ENCODE data around the gene KAZN.

KAZN gene

DNA sequence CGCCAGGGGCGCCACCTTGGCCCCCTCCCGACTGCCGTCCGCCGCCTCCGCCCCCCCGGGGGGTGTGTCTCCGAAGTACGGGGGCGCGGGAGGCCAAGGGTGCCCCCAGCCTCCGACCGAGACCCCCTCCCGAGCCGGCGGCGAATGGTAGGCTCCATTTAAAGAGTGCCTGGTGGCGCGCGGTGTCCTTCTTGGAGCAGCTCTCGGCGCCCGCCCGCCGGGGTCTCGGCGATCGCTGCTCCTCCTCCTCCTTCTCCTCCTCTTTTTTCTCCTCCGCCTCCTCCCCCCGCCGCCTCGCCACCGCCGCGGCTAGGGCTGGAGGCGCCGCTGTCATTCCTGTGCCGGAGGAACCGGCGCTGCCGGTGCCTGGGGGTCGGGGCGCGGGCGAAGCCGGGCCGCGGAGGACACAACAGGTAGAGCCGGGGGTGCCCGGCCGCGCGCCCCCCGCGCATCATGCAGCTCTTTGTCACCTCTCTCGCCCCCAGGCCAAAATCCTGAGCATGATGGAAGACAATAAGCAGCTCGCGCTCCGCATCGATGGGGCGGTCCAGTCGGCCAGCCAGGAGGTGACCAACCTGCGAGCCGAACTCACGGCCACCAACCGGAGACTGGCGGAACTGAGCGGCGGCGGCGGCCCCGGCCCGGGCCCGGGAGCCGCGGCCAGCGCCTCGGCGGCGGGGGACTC is at the start of gene KAZN:
TSS of gene KAZN (plus strand) at position 188 of the 685 bp plus-strand sequence.
- H3K27me3 Mint-ChIP-seq: peaks cover 72% of the 10 kb centered on the region

DNA sequence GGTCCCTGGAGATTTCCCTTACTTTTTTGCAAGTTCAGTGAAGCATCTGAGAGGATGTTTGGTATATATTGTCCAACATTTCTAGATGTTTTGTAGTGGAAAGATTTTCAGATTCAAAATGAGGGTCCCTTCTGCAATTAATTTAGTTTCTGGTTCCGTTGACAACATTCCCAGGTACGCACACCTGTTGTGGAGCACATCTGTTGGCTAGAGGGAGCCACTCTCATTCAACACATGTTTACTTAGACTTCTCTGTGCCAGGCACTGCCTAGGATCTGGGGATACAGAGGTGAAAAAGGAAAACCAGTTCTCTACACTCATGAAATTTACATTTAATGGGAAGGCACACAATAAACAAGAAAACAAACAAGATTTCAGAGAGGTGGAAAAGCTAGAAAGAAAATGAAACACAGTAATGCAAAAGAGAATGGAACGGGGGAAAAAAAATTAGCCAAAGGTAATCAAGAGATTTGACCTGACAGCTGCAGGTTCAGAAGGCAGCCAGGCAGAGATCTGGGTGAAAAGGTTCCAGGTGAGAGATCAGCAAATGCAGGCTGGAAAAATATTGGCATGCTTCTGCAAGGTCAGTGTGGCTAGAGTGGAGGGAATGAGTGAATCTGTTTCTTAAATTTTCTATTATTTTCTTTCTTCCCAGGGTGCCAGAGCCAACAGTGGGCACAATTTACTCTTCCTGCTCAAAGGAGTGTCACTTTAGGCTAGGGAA is 48.4 kb upstream of the KAZN start:
- H3K4me1 Mint-ChIP-seq: no peaks in the 10 kb centered on the region
- no peak for ATAC-seq
- H3K27ac Mint-ChIP-seq: no peak overlapping the region
- no peaks in the 10 kb centered on the region for H3K36me3 Mint-ChIP-seq
- no peak overlapping the region for H3K4me3 Mint-ChIP-seq
- H3K9me3 Mint-ChIP-seq: no peaks in the 10 kb centered on the region
- H3K27me3 Mint-ChIP-seq: peaks cover 40% of the 10 kb centered on the region

More for the DNA sequence above, at the start of gene KAZN:
- no peaks in the 10 kb centered on the region for H3K36me3 Mint-ChIP-seq
- peak; percentile 5 for ATAC-seq
- H3K27ac Mint-ChIP-seq: no peak within 1 kb of the TSS
- H3K4me1 Mint-ChIP-seq: peaks cover 13% of the 10 kb centered on the region
- H3K9me3 Mint-ChIP-seq: no peaks in the 10 kb centered on the region
- peak within 1 kb of the TSS; percentile 49 for H3K4me3 Mint-ChIP-seq

- no peak for ATAC-seq
- H3K9me3 Mint-ChIP-seq: no peaks in the 10 kb centered on the region
- peaks cover 36% of the 10 kb centered on the region for H3K27me3 Mint-ChIP-seq
- no peak overlapping the region for H3K4me3 Mint-ChIP-seq
- H3K4me1 Mint-ChIP-seq: no peaks in the 10 kb centered on the region
- no peaks in the 10 kb centered on the region for H3K36me3 Mint-ChIP-seq
- no peak overlapping the region for H3K27ac Mint-ChIP-seq
Measured at GRCh38 chr1:14551386-14551785, 47.1 kb upstream of the KAZN start.

- Mint-ChIP-seq H3K4me1 (no peaks in the 10 kb centered on the region), H3K36me3 (no peaks in the 10 kb centered on the region), H3K27ac (no peak overlapping the region), H3K9me3 (no peaks in the 10 kb centered on the region), H3K27me3 (peaks cover 36% of the 10 kb centered on the region), H3K4me3 (no peak overlapping the region)
- no peak for ATAC-seq
Measured at GRCh38 chr1:14552246-14552965, 46.1 kb upstream of the KAZN start.

DNA sequence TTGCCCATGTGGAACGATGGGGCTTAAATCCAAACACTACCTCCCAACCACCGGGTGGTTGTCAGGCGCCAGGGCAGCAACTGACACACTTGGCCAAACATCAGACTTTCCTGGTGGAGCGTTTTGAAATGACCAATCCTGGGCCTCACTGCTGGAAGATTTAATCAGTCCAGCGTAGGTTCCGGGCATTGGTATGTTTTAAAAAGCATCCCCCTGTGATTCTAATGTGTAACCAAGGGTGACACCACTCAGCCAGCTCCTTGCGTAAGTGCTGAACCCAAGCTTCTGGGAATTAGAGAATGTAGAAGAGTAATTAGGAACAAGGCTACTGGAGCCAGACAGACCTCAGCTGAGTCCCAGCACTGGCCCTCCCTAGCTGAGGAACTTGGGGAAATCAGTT is 44.8 kb upstream of the KAZN start:
- no peaks in the 10 kb centered on the region for H3K9me3 Mint-ChIP-seq
- no peak overlapping the region for H3K4me3 Mint-ChIP-seq
- H3K27me3 Mint-ChIP-seq: peaks cover 39% of the 10 kb centered on the region
- no peaks in the 10 kb centered on the region for H3K36me3 Mint-ChIP-seq
- ATAC-seq: no peak
- H3K4me1 Mint-ChIP-seq: no peaks in the 10 kb centered on the region
- H3K27ac Mint-ChIP-seq: no peak overlapping the region

DNA sequence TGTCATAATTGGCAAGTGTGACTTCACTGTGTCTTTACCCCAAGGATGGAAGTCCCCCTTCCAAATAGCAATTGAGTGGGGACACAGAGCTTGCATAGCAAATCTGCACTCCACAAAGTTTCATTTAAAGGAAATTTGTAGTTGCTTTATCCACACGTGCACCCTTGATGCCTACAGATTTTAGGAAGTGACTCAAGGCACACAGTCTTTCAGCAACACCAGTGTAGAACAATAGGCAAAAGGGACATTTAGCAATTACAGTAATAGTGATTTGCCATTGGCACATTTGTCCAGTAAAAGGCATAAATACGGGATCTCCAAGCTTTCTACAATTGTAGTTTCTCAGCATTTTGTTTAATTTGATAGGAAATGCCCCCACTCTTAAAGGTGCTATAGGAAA is 43.4 kb upstream of the KAZN start:
- H3K27me3 Mint-ChIP-seq: peaks cover 34% of the 10 kb centered on the region
- H3K4me3 Mint-ChIP-seq: no peak overlapping the region
- H3K9me3 Mint-ChIP-seq: no peaks in the 10 kb centered on the region
- no peaks in the 10 kb centered on the region for H3K4me1 Mint-ChIP-seq
- no peak for ATAC-seq
- H3K36me3 Mint-ChIP-seq: no peaks in the 10 kb centered on the region
- H3K27ac Mint-ChIP-seq: no peak overlapping the region

GRCh38 chr1:14561014-14561693 is 37.3 kb upstream of the KAZN start:
- Mint-ChIP-seq H3K36me3 (no peaks in the 10 kb centered on the region), H3K9me3 (peaks cover 6% of the 10 kb centered on the region), H3K27me3 (peaks cover 9% of the 10 kb centered on the region), H3K27ac (no peak overlapping the region), H3K4me1 (no peaks in the 10 kb centered on the region), H3K4me3 (no peak overlapping the region)
- no peak for ATAC-seq

DNA sequence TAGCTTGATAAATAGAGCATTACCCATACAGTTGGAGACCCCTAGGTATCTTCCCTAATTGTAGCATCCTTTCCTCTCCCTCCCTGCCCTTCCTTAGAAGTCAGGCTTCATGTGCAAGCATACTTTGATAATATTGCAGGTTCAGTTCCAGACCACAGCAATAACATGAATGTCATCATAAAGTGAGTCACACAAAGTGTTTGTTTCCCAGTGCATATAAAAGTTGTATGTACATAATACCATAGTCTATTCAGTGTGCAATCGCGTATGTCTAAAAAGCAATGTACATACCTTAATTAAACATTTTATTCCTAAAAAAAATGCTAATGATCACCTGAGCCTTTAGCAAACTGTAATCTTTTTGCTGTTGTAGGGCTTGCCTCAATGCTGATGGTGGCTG is 33.4 kb upstream of the KAZN start:
- ATAC-seq: no peak
- H3K36me3 Mint-ChIP-seq: no peaks in the 10 kb centered on the region
- H3K27ac Mint-ChIP-seq: no peak overlapping the region
- H3K4me3 Mint-ChIP-seq: no peak overlapping the region
- H3K4me1 Mint-ChIP-seq: no peaks in the 10 kb centered on the region
- H3K27me3 Mint-ChIP-seq: no peaks in the 10 kb centered on the region
- peaks cover 17% of the 10 kb centered on the region for H3K9me3 Mint-ChIP-seq

- Mint-ChIP-seq H3K27me3 (peaks cover 13% of the 10 kb centered on the region), H3K9me3 (peaks cover 13% of the 10 kb centered on the region), H3K4me3 (no peak overlapping the region), H3K27ac (no peak overlapping the region), H3K4me1 (no peaks in the 10 kb centered on the region), H3K36me3 (no peaks in the 10 kb centered on the region)
- no peak for ATAC-seq
Measured at GRCh38 chr1:14567056-14567455, 31.4 kb upstream of the KAZN start.

DNA sequence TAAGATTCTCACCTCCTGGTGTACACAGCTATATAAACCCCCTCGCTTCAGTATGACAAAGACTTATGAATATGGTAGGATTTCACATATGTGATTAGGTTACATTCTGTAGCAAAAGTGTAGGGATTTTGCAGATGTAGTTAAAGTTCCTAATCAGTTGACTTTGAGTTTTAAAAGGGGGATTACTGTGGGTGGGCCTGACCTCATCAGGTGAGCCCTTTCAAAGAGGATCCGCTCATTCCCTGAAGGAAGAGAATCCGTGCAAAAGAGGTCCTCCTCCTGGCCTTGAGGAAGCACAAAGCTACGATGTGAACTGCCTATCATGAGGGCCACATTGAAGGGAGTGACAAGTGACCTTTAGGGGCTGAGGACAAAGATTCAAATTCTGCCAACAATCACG is 30.6 kb upstream of the KAZN start:
- ATAC-seq: no peak
- Mint-ChIP-seq H3K4me3 (no peak overlapping the region), H3K27me3 (peaks cover 13% of the 10 kb centered on the region), H3K9me3 (peaks cover 13% of the 10 kb centered on the region), H3K36me3 (no peaks in the 10 kb centered on the region), H3K4me1 (no peaks in the 10 kb centered on the region), H3K27ac (no peak overlapping the region)

GRCh38 chr1:14568716-14569355 is 29.6 kb upstream of the KAZN start:
- Mint-ChIP-seq H3K4me1 (no peaks in the 10 kb centered on the region), H3K27me3 (peaks cover 13% of the 10 kb centered on the region), H3K36me3 (no peaks in the 10 kb centered on the region), H3K27ac (no peak overlapping the region), H3K4me3 (no peak overlapping the region), H3K9me3 (peaks cover 13% of the 10 kb centered on the region)
- no peak for ATAC-seq

DNA sequence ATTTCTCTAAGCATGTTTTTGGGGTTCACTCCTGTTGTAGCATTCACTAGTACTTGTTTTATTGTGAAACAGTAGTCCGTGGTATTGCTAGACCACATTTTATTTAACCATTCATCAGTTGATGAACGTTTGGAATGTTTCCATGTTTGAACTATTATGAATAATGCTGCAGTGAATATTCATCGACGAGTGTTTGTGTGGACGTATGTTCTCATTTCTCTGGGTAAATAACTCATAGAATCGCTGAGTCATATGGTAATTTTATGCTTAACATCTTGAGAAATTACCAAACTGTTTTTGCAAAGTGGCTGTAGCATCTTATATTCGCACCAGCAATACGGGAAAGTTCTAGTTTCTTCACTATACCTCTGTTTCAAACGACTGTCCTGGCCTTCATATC is 28.0 kb upstream of the KAZN start:
- Mint-ChIP-seq H3K36me3 (no peaks in the 10 kb centered on the region), H3K9me3 (peaks cover 23% of the 10 kb centered on the region)

GRCh38 chr1:14571810-14572767 is 26.4 kb upstream of the KAZN start:
- H3K4me3 Mint-ChIP-seq: no peak overlapping the region
- no peaks in the 10 kb centered on the region for H3K36me3 Mint-ChIP-seq
- H3K4me1 Mint-ChIP-seq: no peaks in the 10 kb centered on the region
- H3K27ac Mint-ChIP-seq: no peak overlapping the region
- ATAC-seq: no peak
- peaks cover 19% of the 10 kb centered on the region for H3K9me3 Mint-ChIP-seq
- peaks cover 25% of the 10 kb centered on the region for H3K27me3 Mint-ChIP-seq

More for the DNA sequence above, 28.0 kb upstream of the KAZN start:
- Mint-ChIP-seq H3K27me3 (peaks cover 25% of the 10 kb centered on the region), H3K4me1 (no peaks in the 10 kb centered on the region), H3K4me3 (no peak overlapping the region), H3K27ac (no peak overlapping the region)
- no peak for ATAC-seq

DNA sequence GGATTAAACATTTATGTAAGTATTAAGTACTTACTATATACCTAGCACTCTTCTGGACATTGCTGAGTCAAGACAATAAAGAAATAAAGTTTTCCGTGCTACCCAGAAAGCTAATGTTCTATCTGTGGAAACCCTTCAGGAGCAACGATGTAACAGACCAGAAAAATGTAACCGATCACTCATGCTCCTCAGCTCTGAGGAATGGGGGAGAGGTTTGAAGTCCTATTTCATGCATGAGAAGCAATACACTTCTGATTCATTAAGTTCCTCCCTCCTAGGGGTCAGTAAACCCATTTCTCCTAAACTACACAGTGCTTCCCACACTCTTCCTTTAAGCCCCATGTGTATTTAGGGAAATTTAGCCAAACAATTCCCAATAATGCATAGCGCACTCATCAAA is 25.6 kb upstream of the KAZN start:
- H3K36me3 Mint-ChIP-seq: no peaks in the 10 kb centered on the region

More for the DNA sequence above, 25.6 kb upstream of the KAZN start:
- ATAC-seq: no peak
- Mint-ChIP-seq H3K27me3 (peaks cover 25% of the 10 kb centered on the region), H3K4me3 (no peak overlapping the region), H3K9me3 (peaks cover 16% of the 10 kb centered on the region), H3K4me1 (no peaks in the 10 kb centered on the region), H3K27ac (no peak overlapping the region)

All from stimulated activated memory B cell treated with anti-CD40 and anti-IgM and Interleukin-4, amounts not matched to agents 10 μg/mL and 1 μg/mL and 100 μg/mL, for 72 hours (primary cell).